GM20000 (cell line): ENCODE data around the gene ASPSCR1.

Experiments used
- DNase-seq: peaks from one replicate; pipeline ENCODE4 v3.0.0; 2012; ENCODE audit warnings: low spot score
- CTCF ChIP-seq: IDR thresholded peaks from 2 replicates; pipeline ENCODE4 v1.5.1; 2012; ENCODE audit warnings: mild to moderate bottlenecking, control low read depth; ENCODE audit errors: extremely low read depth, missing control alignments

The ASPSCR1 gene

DNA sequence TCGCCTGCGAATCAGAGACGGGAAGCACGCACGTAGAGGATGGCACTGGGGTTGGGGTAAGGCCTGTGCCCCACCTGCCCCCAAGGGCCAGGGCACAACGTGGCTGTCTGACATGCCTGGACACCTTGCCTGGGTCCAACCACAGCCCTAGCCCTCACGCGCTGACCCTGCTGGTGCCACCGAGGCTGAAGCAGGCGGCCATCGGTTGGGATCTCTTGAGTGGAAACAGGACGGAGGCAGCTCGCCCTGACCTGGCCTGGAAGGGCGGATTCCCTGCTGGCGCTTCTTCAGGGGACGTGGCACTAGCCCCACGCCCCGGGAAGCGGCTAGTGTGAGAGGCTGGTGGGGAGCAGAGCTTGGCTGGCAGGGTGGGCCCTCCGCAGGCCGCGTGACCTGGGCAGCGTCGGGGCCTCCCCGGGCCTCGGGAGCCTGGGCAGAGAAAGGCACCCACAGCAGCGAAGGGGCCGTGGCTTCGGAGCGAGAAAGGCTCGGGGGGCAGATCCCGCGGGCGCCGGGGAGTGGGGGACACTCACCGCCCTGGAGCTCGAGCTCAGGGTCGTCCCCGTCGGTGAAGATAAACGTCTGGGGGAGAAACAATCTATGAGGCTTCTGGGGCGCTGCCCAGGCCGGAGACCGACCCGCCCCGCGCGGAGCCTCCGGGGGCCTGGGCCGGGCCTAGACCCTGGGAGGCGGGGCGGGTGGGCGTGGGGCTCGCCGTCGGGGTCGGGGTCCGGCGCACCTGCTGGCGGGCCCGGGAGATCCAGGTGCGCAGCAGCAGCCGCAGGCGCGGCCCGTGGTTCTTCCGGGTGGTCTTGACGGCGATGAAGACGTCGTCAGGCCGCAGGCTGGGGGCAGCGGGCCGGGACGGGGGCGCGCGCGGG is 73.6 kb downstream of the ASPSCR1 start:
- DNase-seq, result peak; percentile 68
- TF ChIP-seq CTCF, result no peak

- DNase-seq, result peak; percentile 99
- no peak for TF ChIP-seq CTCF
Observed at GRCh38 chr17:82051776-82052637, 74.6 kb downstream of the ASPSCR1 start, which contains the start of the genes GPS1 and RFNG. GPS1 (plus strand) TSS chr17:82051898; CDS start chr17:82051932, 34 bp downstream. RFNG (minus strand) TSS chr17:82051811; CDS start chr17:82051766, 45 bp downstream.

GRCh38 chr17:82052638-82053059 is 75.2 kb downstream of the ASPSCR1 start:
- TF ChIP-seq CTCF, result no peak
- DNase-seq, result no peak

DNA sequence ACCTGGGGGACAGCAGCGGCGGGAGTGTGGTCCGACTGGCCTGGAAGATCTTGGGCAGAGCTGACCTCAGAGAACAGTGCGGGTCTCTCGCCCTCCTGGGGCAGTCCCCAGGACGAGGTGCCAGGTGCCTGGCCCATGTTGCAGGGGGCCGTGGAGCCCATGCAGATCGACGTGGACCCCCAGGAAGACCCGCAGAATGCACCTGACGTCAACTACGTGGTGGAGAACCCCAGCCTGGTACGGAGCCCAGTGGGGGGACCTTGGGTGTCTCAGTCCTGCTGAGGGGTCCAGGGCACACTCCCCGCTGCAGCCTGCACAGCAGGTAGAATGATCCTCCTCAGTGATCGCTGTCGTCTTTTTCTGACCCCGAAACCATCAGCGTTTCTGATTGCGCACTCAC is 75.7 kb downstream of the ASPSCR1 start:
- no peak for TF ChIP-seq CTCF
- no peak for DNase-seq

DNA sequence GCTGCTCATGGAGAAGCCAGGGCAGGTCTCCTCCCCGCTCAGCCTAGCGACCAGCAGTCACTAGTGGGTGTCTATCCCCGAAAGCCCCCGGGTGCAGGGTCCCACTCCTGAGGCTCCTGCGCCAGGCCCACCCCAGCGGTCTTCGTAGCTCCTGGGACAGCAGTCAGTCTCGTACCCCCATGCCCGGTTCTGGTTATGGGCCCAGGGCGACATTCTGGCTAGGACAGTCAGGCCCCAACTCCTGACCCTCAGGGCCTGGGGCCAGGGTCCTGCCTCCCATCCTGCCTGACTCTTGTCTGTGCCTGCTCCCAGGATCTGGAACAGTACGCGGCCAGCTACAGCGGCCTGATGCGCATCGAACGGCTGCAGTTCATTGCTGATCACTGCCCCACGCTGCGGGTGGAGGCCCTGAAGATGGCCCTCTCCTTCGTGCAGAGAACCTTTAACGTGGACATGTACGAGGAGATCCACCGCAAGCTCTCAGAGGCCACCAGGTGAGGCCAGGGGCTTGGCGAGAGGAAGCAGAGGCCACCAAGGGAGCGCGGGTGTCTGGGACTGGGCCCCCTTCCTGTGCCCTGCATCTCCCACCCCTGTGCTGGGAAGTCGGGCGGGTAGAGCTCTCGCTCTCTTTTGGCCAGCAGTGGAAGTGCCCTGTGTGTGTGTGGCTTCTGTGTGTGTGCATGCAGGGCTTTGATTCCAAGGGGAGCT is 76.3 kb downstream of the ASPSCR1 start:
- TF ChIP-seq CTCF, result no peak
- DNase-seq, result no peak

GRCh38 chr17:82054351-82055022 is 77.1 kb downstream of the ASPSCR1 start:
- no peak for DNase-seq
- TF ChIP-seq CTCF, result no peak
